HepG2 (cell line): ENCODE results near the gene SMAD3. TPM values are rescaled to one million over a fixed set of nuclear protein-coding genes. Genes with fewer than 3 reads are reported as not detected.

Experiments used
- ATF3 ChIP-seq: sonication (generic); formaldehyde crosslinking; IDR thresholded peaks from 2 replicates; pipeline ENCODE4 v1.4.0; 2020; ENCODE audit warnings: missing genetic modification reagents
- CEBPB ChIP-seq: IDR thresholded peaks from 2 replicates; pipeline ENCODE4 v1.6.1; 2011; ENCODE audit warnings: low read depth, low read length, improper control_type of control experiment, borderline replicate concordance
- CHD4 ChIP-seq: fragments of 200-600 bp; sonication (generic); IDR thresholded peaks from 2 replicates; pipeline ENCODE4 v1.7.0; 2017; ENCODE audit warnings: mild to moderate bottlenecking, low read length, borderline replicate concordance
- ELF3 ChIP-seq: IDR thresholded peaks from 2 replicates; pipeline ENCODE4 v1.6.1; 2016; ENCODE audit warnings: missing genetic modification reagents, missing compliant biosample characterization
- ETV5 ChIP-seq: IDR thresholded peaks from 2 replicates; pipeline ENCODE4 v1.6.1; 2018; ENCODE audit warnings: missing biosample characterization, missing genetic modification reagents, inconsistent platforms, borderline replicate concordance
- FOXA3 ChIP-seq: IDR thresholded peaks from 2 replicates; pipeline ENCODE4 v1.6.1; 2016; ENCODE audit warnings: missing genetic modification reagents, missing compliant biosample characterization
- HCFC1 ChIP-seq: fragments of 150-350 bp; IDR thresholded peaks from 2 replicates; pipeline ENCODE4 v1.6.1; 2014; ENCODE audit warnings: low read depth, low read length
- IRX3 ChIP-seq: sonication (generic); formaldehyde crosslinking; IDR thresholded peaks from 2 replicates; pipeline ENCODE4 v1.8.1; 2023; ENCODE audit warnings: mild to moderate bottlenecking, low read depth, missing genetic modification reagents, borderline replicate concordance
- MAFF ChIP-seq: IDR thresholded peaks from 2 replicates; pipeline ENCODE4 v1.6.1; 2011; ENCODE audit warnings: low read depth, low read length, improper control_type of control experiment
- PHF8 ChIP-seq: sonication (generic); formaldehyde crosslinking; IDR thresholded peaks from 2 replicates; pipeline ENCODE4 v1.5.0; 2020; ENCODE audit warnings: missing genetic modification reagents
- SOX13 ChIP-seq, 3 experiments: fragments of 450-650 bp in 1 of 3; sonication (generic) in 1 of 3; formaldehyde crosslinking in 1 of 3; IDR thresholded peaks in 2 of 3; conservative IDR thresholded peaks in 1 of 3; 2 replicates each; pipeline versions ENCODE4 v1.5.0 to v1.6.1; 2016 to 2020; ENCODE audit warnings: antibody characterized with exemption in 1 of 3, mild to moderate bottlenecking in 1 of 3, missing compliant biosample characterization in 1 of 3, missing genetic modification reagents in 1 of 3, moderate library complexity in 1 of 3
- SOX5 ChIP-seq: IDR thresholded peaks from 2 replicates; pipeline ENCODE4 v1.6.1; 2016; ENCODE audit warnings: borderline replicate concordance
- TEF ChIP-seq: sonication (generic); formaldehyde crosslinking; IDR thresholded peaks from 2 replicates; pipeline ENCODE4 v1.5.0; 2020; ENCODE audit warnings: missing genetic modification reagents
- ZFAT ChIP-seq: sonication (generic); formaldehyde crosslinking; conservative IDR thresholded peaks from 2 replicates; pipeline ENCODE4 v1.8.1; 2023; ENCODE audit warnings: missing genetic modification reagents, inconsistent platforms
- ZKSCAN1 ChIP-seq: fragments of 150-350 bp; IDR thresholded peaks from 2 replicates; pipeline ENCODE4 v1.6.1; 2014; ENCODE audit warnings: low read length
- ZNF10 ChIP-seq: sonication (generic); formaldehyde crosslinking; IDR thresholded peaks from 2 replicates; pipeline ENCODE4 v1.4.0; 2020; ENCODE audit warnings: mild to moderate bottlenecking, low read depth, missing genetic modification reagents, borderline replicate concordance
- ZNF12 ChIP-seq: sonication (generic); formaldehyde crosslinking; IDR thresholded peaks from 2 replicates; pipeline ENCODE4 v1.5.0; 2020; ENCODE audit warnings: missing genetic modification reagents
- ZNF225 ChIP-seq: sonication (generic); formaldehyde crosslinking; IDR thresholded peaks from 2 replicates; pipeline ENCODE4 v1.4.0; 2020; ENCODE audit warnings: mild to moderate bottlenecking, missing genetic modification reagents
- ZNF275 ChIP-seq: sonication (generic); formaldehyde crosslinking; IDR thresholded peaks from 2 replicates; pipeline ENCODE4 v1.8.0; 2022; ENCODE audit warnings: missing genetic modification reagents, mild to moderate bottlenecking, inconsistent platforms, borderline replicate concordance
- ZNF614 ChIP-seq: IDR thresholded peaks from 2 replicates; pipeline ENCODE4 v1.6.1; 2018; ENCODE audit warnings: missing biosample characterization, missing genetic modification reagents, inconsistent platforms, borderline replicate concordance
- ZNF841 ChIP-seq: sonication (generic); formaldehyde crosslinking; IDR thresholded peaks from 2 replicates; pipeline ENCODE4 v1.8.1; 2023; ENCODE audit warnings: missing genetic modification reagents, borderline replicate concordance
- ZNF883 ChIP-seq: sonication (generic); formaldehyde crosslinking; IDR thresholded peaks from 2 replicates; pipeline ENCODE4 v1.5.1; 2020; ENCODE audit warnings: mild to moderate bottlenecking, missing genetic modification reagents; ENCODE audit errors: not compliant biosample characterization
- polyA plus RNA-seq, 8 experiments: library from polyadenylated mRNA; depleted of rRNA in 3 of 8; stranded (reverse) in 7 of 8; unstranded in 1 of 8; fragments of >200 nt; fragmentation: Illumina TruSeq in 4 of 8; extraction: Trizol in 4 of 8; gene quantifications; 2 replicates each; pipeline versions ENCODE4 v1.2.1 to v1.2.3, GENCODE V29; 2011 to 2016; ENCODE audit warnings: low read depth in 4 of 8, missing spikeins in 1 of 8, mixed read lengths in 1 of 8; ENCODE audit not compliant: insufficient read depth in 1 of 8
- total RNA-seq, 5 experiments: library from RNA; depleted of rRNA; stranded (reverse); fragments of >200 nt; fragmentation: Illumina TruSeq; extraction: Trizol; gene quantifications; 2 replicates each; pipeline ENCODE4 v1.2.3, GENCODE V29; 2016; ENCODE audit warnings: low read depth in 1 of 5

SMAD3 gene
- total and polyA plus RNA-seq, 2 of the 13 experiments (the other 11 are each of a cell fraction or from before 2014, with no cell fraction given) = 8.6 to 56.3 TPM

- TF ChIP-seq SOX13 (IDR thresholded peaks at IDR 0.05) (no peak), SOX13 (CRISPR knock-in tag; conservative IDR thresholded peaks at IDR 0.05 in 1 of 2, IDR thresholded peaks at IDR 0.05 in 1 of 2) (0 out of 4 replicates have a peak, but pooled peaks of 1 of the 2 experiments have one; percentile 9), PHF8 (CRISPR knock-in tag) (0 out of 2 replicates have a peak, but pooled peaks have one; percentile 18), ZNF841 (CRISPR knock-in tag) (no peak), TEF (CRISPR knock-in tag) (peak; percentile 94; the same call in 1 of the 2 replicates), ETV5 (CRISPR knock-in tag) (peak; percentile 22; the same call in 1 of the 2 replicates), ZNF614 (CRISPR knock-in tag) (0 out of 2 replicates have a peak, but pooled peaks have one; percentile 17), FOXA3 (0 out of 2 replicates have a peak, but pooled peaks have one; percentile 28), ZFAT (CRISPR knock-in tag) (no peak), ZKSCAN1 (peak; percentile 73; the same call in 1 of the 2 replicates), CEBPB (peak; percentile 96), CHD4 (peak; percentile 91; the same call in 1 of the 2 replicates), ZNF10 (CRISPR knock-in tag) (no peak), ATF3 (CRISPR knock-in tag) (peak; percentile 96), ZNF12 (no peak), ZNF225 (CRISPR knock-in tag) (no peak), ELF3 (CRISPR knock-in tag) (peak; percentile 59; the same call in 1 of the 2 replicates), ZNF275 (CRISPR knock-in tag) (no peak), HCFC1 (no peak), MAFF (no peak), IRX3 (no peak), SOX5 (CRISPR knock-in tag) (peak; percentile 52; the same call in 1 of the 2 replicates), ZNF883 (no peak)
Measured at GRCh38 chr15:67024314-67024997, 40.9 kb upstream of the SMAD3 start (continued).
